GM19023 (cell line): ENCODE data around the gene TRAPPC5.

ENCODE experiments used
- ATAC-seq: cut with Tn5 transposase; IDR thresholded peaks from one replicate; pipeline ENCODE4 v1.9.1; 2021; ENCODE audit warnings: mild to moderate bottlenecking, moderate library complexity; ENCODE audit not compliant: unreplicated experiment

The TRAPPC5 gene

DNA sequence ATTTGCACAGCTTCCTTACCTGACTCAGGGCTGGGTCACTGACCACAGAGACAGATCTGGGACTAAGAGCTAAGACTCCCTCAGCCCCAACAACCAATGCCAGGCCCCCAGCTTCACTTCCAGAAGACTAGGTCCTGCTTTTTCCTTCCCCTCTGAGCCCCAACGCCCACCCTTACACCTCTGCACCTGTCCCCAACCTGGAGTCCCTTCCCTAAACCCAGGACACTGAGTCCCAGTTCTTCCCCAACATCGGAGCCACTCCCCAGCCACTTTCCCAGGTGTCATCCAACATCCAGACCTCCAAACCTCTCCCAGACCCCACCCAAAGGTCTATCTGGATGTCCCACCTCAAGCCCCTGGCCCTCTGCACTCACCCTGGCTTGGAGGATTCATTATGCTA is 18.4 kb downstream of the TRAPPC5 start:
- no peak for ATAC-seq

DNA sequence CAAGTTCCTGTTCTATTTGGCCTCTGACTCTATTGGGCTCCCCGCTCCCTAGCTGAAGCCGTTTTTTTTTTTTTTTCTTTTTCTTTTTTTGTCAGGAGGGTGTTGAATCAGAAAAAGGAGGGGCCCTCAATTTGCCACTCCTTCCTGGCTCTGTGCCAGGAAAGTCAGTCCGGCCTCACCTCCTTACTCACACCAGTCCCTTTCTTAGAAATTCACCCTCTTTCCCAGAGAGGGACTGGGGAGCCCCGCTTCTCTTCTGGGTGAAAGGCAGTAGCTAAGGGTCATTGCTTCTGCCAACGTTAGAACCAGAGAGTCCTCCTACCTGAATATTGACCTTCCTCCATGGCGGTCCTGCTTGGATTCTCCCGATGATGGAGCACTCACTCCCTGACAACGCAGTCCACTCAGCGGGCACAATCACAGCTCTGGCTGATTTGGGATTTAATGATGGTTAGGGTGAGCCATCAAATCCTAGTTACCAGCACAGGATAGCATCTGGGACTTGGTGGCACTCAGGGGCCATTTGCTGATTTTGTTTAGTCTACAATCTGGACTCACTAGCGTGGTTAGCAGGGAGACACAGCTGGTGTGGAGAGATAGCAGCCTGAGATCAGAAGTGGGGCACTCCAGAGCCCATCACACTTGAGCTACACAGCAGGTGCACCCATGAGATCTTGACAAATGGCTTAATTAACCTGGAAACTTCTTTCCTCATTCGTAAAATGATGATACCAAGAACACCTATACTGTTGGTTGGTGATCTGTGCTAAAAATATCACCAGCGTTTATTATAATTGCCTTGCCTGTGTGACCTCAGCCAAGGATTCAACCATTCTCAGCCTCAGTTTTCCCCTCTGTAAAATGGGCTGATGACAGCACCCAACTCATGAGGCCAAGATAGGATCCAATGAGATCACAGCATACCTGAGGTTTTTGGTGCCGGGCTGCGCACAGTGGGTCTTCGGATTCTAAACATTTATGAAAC is 19.1 kb downstream of the TRAPPC5 start:
- no peak for ATAC-seq

DNA sequence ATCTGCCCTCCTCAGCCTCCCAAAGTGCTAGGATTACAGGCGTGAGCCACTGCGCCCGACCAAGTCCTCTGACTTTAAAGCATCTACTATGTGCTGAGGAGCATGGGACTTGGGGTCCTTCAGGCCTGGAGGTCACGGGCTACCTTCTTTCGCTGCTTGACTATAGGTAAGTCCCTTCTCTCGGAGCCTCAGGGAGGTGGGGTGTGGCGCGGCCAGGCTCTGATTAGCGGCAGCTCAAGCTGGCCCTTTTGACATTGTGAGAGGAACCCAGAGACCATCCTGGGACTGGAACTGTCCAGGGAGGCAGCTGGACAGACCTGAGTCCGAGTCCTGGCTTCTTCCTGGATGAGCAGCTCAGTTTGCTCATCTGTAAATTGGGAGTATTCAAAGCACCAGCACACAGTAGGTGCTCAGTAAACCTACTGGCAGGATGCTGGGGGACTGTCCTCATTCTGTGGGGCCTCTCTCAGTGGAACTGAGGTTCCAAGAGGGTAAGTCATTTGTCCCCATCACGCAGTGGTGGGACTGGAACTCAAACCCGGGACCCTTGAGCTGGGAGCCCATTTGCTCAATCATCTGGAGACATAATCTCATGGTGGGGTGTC is 20.5 kb downstream of the TRAPPC5 start:
- ATAC-seq: no peak

DNA sequence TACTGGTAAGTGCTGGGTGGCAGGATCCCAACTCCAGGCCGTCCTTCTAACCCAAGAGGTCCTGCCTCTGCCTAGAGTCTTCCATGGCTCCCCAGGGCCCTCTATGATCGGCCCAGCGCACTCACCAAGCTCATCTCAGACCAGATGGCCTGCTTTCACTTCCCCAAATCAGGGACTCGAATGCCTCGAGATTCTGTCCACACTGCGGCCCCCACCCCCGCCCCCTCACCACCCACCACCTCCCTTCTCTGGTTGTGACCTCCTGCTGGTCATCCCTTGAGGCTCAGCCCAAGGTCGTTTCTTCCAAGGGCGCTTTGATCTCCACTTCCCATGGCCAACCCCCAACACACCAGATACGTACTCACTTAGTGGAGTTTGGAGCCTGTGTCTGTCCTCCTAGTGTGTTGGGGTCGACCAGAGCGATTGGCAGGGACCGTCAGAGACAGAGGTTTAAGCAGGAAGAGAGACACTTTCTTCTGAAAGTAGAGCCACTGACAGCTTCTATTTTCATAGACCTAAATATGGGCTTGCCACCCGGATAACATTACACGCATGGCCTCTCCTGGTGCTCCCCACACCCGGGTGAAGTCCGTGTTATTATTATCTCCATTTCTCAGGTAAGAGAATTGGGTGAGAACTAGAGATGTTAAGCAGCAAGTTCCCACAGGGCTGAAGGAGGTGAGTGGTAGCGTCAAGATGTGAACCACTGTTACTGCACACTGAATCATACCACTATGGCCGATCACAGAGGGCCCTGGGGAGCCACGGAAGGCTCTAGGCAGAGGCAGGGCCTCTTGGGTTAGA is 21.2 kb downstream of the TRAPPC5 start, which contains the start of gene FCER2:
Gene FCER2 (minus strand): TSS at position 478 of the 804 bp plus-strand sequence. CDS start 2,371 bp downstream, outside the sequence.
- ATAC-seq: no peak

DNA sequence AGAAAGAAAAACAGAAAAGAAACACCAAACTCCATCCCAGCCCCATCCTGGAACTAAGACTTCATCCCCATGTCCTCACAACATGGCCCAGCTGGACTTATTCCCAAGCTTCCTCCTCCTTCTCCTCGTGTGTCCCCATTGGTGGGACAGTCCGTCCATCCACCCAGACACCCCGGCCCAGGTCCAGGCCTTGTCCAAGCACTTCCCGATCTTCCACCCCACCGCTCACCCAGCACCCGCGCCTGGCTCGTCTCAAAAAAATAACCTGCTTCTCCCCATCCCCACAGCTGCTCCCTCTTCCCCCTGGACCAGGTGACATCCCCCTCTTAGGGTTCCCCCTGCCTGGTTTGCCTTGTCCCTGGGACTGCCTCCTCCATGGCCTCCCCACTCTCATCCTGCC is 22.7 kb downstream of the TRAPPC5 start:
- no peak for ATAC-seq

DNA sequence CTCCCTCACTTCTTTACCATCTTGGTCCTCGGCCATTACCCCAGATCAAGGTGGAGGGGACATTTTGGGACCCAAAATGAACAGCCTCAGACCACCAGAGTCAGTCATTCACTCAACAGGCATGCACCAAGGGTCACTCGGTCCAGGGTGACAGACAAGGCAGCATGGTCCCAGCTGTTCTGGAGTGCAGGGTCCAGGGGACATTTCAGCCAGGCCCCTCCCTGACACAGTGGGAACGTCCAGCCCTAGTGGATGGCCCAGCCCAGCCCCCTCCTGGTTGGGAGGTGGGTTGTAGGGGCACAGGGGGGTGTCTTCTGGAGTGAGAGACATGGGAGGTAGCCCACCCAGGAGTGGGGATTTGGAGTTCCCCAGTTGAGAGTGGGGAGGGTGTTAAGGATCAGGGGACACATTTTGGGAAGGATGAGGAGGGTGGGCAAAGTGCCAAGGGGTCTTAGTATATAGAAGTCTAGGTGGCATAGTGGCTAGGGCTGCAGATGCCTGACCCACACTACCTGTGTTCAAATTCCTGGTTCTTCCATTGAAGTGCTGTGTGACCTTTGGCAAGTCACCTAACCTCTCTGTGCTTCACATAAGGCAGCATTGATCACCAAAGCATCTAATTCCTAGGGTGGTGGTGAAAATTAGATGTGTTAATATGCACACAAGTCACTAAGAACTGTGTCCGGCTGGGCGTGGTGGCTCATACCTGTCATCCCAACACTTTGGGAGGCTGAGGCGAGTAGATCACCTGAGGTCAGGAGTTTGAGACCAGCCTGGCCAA is 23.8 kb downstream of the TRAPPC5 start:
- ATAC-seq: no peak

DNA sequence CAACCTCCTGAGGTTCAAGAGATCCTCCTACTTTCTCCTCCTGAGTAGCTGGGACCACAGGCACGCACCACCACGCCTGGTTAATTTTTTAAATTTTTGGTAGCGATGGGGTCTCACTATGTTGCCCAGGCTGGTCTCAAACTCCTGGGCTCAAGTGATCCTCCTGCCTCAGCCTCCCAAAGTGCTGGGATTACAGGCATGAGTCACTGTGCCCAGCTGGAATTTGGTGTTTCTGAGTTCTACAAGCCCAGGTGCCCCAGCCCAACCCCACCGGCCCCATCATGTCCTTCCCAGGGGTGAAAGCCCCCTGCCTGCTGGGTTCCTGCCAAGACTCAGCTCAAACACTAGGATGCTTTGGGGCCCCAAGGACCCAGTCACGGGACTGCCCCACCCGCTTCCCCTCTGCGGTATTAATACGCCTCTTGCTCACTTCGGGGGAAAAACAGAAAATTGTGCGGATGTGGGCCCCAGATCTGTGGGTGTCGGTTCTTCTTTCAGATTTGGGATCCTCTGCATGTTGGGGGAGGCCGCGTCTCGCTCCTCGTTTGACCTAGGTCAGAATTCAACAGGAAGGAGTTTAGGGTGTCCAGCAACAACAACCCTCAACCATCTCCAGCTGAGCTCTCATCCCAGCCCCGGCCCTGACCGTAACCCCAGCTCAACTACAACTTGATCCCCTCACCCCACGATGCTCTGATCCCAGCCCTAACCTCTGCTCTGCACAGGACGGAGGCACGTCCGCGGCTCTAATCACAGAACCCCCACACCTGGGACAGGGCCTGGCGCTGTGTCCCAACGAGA is 25.0 kb downstream of the TRAPPC5 start:
- ATAC-seq: no peak

DNA sequence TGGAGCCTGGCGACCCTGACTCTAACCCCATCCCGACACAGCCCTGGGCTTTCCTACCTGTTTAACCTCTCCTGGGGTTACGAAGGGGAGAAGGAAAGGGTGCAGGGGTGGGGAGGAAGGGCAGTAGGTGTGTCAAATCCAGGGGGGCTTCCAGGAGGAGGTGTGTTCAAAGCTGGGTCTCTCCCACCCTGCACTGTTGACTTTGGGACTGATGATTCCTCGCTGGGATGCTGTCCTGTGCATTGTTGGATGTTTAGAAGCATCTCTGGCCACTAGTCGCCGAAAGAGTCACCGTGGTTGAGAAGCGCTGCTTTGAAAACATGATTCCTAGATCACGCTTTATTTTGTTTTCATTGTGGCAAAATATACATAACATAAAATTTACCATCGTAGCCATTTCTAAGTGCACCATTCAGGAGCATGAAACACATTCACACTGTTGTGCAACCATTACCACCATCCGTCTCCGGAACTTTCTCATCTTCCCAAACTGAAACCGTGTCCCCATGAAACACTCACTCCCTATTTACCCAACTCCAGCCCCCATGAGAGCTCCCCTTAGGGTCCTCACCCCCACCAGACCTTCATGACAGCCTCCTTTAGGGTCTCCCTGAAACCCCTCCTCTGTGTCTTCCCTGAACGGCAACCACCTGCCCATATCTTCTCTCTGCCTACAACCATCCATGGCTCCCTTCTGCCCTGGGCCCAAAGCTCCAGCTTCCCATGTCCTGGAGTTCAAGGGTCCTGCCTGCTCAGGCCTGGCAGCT is 25.7 kb downstream of the TRAPPC5 start:
- ATAC-seq: no peak

DNA sequence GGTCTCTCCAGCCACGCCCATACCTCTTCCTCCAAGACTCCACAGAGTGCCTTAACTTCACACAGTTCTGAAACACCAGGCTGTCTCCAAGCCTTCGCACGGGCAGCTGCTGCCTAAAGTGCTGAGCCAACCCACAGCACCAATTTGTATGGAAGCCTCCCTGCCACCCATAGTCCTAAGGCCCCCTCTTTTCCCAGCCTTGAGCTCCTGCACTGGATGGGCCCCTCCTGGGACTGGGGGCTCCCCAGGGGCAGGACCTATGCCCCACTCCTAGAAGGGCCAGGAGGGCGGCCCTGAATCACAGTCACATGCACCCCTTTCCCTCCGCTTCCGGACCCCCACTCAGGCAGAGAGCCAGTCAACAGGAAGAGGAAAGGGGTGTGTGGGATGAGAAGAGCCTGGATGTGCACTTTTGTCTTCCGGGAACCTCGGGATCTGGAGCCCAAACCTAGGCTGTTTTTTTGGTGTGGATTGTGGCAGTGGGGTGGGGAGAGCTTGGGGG is 26.4 kb downstream of the TRAPPC5 start:
- no peak for ATAC-seq

DNA sequence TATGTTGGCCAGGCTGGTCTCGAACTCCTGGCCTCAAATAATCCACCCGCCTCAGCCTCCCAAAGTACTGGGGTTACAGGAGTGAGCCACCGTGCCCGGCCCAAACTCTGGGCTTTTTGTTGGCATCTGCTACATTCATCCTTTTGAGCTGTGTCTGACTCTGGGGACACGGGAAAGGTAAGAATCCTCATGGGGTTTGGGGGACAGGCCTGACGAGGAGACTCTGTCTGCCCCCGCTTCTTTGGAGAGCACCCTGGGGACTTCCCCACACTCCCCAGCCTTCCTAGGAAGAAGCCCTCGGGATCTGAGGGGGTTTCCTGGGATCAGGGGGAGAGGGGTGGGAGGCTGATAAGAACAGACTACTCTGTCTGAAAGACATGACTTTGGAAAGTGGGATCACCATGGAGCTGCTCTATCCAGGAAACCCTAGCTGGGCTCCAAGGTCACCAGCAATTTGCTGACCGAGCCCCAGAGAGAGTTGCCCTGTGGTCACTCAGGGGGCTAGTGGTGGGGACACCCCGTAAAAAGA is 29.4 kb downstream of the TRAPPC5 start:
- no peak for ATAC-seq

DNA sequence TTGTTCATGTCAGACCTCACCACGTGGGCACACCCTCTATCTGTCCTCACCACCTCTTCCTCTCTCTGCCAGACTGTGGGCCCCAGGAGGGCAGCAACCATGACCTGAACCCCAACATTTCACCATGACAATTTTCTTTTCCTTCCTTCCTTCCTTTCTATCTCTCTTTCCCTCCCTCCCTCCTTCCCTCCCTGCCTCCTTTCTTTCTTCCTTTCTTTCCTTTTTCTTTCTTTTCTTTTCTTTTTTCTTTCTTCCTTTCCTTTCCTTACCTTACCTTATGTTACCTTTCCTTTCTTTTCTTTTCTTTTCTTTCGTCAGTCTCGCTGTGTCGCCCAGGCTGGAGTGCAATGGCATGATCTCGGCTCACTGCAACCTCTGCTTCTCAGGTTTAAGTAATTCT is 30.0 kb downstream of the TRAPPC5 start:
- no peak for ATAC-seq

DNA sequence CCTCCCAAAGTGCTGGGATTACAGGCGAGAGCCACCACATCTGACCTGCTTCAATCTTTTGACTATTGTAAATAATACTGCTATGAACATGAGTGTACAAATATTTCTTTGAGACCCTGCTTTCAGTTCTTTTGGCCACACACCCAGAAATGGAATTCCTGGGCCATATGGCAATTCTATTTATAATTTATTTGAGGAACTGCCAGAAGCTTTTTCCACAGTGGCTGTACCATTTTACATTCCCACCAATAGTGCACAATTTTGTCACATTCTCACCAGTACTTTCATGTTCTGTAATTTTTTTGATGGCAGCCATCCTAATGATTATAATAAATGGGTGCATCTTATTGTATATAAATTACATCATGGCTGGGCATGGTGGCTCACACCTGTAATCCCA is 35.0 kb downstream of the TRAPPC5 start:
- no peak for ATAC-seq

DNA sequence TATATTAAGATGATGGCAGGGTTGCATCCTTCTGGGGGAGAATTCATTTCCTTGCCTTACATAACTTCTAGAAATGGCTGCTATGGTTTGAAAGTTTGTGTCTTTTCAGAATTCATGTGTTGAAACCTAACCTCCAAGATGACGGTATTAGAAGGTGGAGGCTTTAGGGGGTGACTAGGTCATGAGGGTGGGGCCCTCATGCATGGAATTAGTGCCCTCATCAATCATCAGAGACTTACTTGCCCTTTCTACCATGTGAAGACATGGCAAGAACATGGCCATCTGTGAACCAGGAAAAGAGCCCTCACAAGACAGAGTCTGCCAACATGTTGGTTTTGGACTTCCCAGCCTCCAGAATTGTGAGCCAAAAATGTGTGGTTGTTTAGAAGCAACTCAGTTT is 36.1 kb downstream of the TRAPPC5 start:
- ATAC-seq: no peak

DNA sequence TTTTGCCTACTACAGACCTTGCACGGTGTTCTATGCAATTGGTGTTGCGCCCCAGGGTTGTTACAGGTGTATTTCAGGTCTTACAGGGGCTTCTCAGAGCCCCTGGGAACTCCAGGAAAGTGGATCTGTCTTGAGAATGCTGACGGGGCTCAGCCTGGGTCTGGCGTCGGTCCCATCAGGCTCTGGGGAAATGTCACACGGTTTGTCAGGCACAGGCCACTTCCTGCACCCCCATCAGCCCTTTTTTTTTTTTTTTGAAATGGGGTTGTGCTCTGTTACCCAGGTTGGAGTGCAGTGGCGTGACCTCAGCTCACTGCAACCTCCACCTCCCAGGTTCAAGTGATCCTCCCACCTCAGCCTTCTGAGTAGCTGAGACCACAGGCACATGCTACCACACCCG is 38.0 kb downstream of the TRAPPC5 start:
- no peak for ATAC-seq

DNA sequence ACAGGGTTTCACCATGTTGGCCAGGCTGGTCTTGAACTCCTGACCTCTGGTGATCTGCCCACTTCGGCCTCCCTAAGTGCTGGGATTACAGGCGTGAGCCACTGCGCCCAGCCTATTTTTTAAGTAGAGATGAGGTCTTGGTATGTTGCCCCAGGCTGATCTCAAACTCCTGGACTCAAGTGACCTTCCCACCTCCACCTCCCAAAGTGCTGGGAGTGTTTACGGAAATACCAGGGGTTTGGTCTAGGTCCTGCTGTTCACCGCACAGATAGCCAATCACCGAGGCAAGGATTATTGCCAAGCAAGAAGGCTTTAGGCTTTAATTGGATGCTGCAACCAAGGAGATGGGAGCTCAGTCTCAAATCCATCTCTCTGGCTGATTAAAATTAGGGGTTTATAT is 39.7 kb downstream of the TRAPPC5 start:
- ATAC-seq: no peak

DNA sequence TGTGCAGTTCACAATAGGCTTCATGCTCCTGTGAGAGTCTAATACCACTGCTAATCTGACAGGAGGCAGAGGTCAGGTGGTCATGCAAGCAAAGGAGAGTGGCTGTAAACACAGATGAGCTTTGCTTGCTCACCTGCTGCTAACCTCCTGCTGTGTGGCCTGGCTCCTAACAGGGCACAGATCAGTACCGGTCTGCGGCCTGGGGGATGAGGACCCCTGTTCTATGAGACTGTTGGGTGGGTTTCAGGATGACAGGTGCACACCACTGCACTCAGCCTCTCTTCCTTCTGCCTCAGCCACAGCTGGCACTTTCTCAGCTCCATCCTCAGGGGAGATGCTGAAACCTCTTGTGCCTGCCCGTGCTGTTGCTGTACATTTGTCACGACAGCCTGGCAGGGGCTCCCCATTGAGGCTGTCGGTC is 41.6 kb downstream of the TRAPPC5 start:
- ATAC-seq: peak; percentile 67

DNA sequence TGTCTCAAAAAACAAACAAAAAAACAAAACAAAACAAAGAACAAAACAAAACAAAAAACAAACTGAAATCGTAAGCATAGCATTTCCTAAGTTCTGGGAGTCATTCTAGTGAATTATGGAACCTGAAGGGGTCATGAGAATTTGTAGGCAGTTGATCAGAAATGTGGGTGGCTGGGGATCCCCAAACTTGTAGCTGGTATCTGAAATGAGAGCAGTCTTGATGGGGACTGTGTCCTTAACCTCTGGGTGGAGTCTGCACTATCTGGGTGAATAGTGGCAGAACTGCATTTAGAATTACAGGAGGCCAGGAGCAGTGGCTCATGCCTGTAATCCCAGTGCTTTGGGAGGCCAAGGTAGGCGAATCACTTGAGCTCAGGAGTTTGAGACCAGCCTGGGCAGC is 45.2 kb downstream of the TRAPPC5 start:
- no peak for ATAC-seq

DNA sequence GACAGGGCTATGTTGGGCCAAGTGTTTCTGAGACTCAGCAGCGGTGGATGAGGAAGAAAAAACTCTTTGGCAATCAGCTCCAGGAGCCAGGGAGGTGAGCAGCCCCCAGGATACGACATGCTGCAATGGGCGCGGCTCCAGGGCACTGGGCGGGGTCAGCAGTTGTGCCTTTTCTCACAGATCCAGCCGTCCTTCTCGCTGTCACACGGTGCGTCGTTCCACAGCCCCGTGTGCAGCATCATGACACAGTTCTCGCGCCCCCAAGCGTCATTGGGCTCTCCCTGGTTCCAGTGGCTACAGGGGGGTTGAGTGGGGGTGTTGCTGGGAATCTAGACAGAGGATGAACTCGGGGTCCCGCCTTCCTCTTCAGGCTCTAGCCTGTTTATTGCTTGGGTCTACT is 48.6 kb downstream of the TRAPPC5 start:
- ATAC-seq: no peak
